H9 (cell line): ENCODE measurements around the gene DMWD. TPM values are rescaled to one million over a fixed set of nuclear protein-coding genes. Genes with fewer than 3 reads are reported as not detected.

Experiments
- DNase-seq: peaks from one replicate; pipeline ENCODE4 v3.0.0-alpha.2; 2017
- H2AFZ ChIP-seq: one replicate; pipeline ENCODE4 v1.6.1; 2013; ENCODE audit warnings: mild to moderate bottlenecking, low read length, control low read depth, moderate library complexity
- H2AK5ac ChIP-seq: 2 replicates; pipeline ENCODE4 v1.6.1; 2013; ENCODE audit warnings: low read length, control low read depth, mixed read lengths; ENCODE audit not compliant: insufficient read length
- H2BK120ac ChIP-seq: one replicate; pipeline ENCODE4 v1.6.1; 2013; ENCODE audit warnings: low read depth, mild to moderate bottlenecking, low read length, control low read depth, inconsistent platforms; ENCODE audit not compliant: poor library complexity, severe bottlenecking
- H2BK12ac ChIP-seq: 2 replicates; pipeline ENCODE4 v1.6.1; 2013; ENCODE audit warnings: low read length, control low read depth, mixed read lengths, low read depth; ENCODE audit not compliant: insufficient read length
- H2BK15ac ChIP-seq: 2 replicates; pipeline ENCODE4 v1.6.1; 2013; ENCODE audit warnings: low read depth, low read length, control low read depth
- H2BK20ac ChIP-seq: one replicate; pipeline ENCODE4 v1.6.1; 2013; ENCODE audit warnings: low read depth, mild to moderate bottlenecking, low read length, control low read depth, inconsistent platforms; ENCODE audit not compliant: poor library complexity, severe bottlenecking
- H2BK5ac ChIP-seq: 2 replicates; pipeline ENCODE4 v1.6.1; 2013; ENCODE audit warnings: low read length, control low read depth, mixed read lengths; ENCODE audit not compliant: insufficient read length
- H3K14ac ChIP-seq: 2 replicates; pipeline ENCODE4 v1.6.1; 2013; ENCODE audit warnings: low read length, control low read depth; ENCODE audit not compliant: insufficient read depth
- H3K18ac ChIP-seq: 2 replicates; pipeline ENCODE4 v1.6.1; 2013; ENCODE audit warnings: low read depth, mild to moderate bottlenecking, mixed read lengths, low read length, control low read depth; ENCODE audit not compliant: insufficient read length
- H3K23ac ChIP-seq: 2 replicates; pipeline ENCODE4 v1.6.1; 2013; ENCODE audit warnings: low read length, control low read depth, mixed read lengths, low read depth; ENCODE audit not compliant: insufficient read length
- H3K23me2 ChIP-seq: 2 replicates; pipeline ENCODE4 v1.6.1; 2013; ENCODE audit warnings: low read depth, mild to moderate bottlenecking, mixed read lengths, low read length, control low read depth; ENCODE audit not compliant: insufficient read length, poor library complexity, severe bottlenecking
- H3K27ac ChIP-seq: 2 replicates; pipeline ENCODE4 v1.5.1; 2013; ENCODE audit warnings: low read length, control low read depth, mixed read lengths, low read depth; ENCODE audit not compliant: insufficient read length
- H3K27me3 ChIP-seq: 2 replicates; pipeline ENCODE4 v1.6.1; 2013; ENCODE audit warnings: low read length, control low read depth, inconsistent platforms; ENCODE audit not compliant: insufficient read depth
- H3K4ac ChIP-seq: 2 replicates; pipeline ENCODE4 v1.6.1; 2013; ENCODE audit warnings: low read depth, mild to moderate bottlenecking, control low read depth, inconsistent platforms, low read length, moderate library complexity
- H3K4me1 ChIP-seq: 2 replicates; pipeline ENCODE4 v1.6.1; 2013; ENCODE audit warnings: low read length, control low read depth, inconsistent platforms; ENCODE audit not compliant: insufficient read depth
- H3K4me2 ChIP-seq: 2 replicates; pipeline ENCODE4 v1.6.1; 2013; ENCODE audit warnings: low read length, control low read depth, mixed read lengths; ENCODE audit not compliant: insufficient read length, insufficient read depth
- H3K56ac ChIP-seq: 2 replicates; pipeline ENCODE4 v1.6.1; 2013; ENCODE audit warnings: low read depth, mild to moderate bottlenecking, mixed read lengths, low read length, control low read depth; ENCODE audit not compliant: insufficient read length
- H3K79me1 ChIP-seq: 2 replicates; pipeline ENCODE4 v1.6.1; 2013; ENCODE audit warnings: low read depth, mild to moderate bottlenecking, moderate library complexity, low read length, control low read depth, inconsistent platforms; ENCODE audit not compliant: insufficient read depth, poor library complexity, severe bottlenecking
- H3K79me2 ChIP-seq: 2 replicates; pipeline ENCODE4 v1.6.1; 2013; ENCODE audit warnings: low read length, control low read depth, inconsistent platforms; ENCODE audit not compliant: insufficient read depth
- H3K9ac ChIP-seq: 2 replicates; pipeline ENCODE4 v1.6.1; 2013; ENCODE audit warnings: low read length, control low read depth, mixed read lengths; ENCODE audit not compliant: insufficient read length; ENCODE audit errors: extremely low read depth
- H3K9me3 ChIP-seq: one replicate; pipeline ENCODE4 v1.6.1; 2013; ENCODE audit warnings: low read depth, low read length, inconsistent platforms; ENCODE audit not compliant: control insufficient read depth
- H3T11ph ChIP-seq: one replicate; pipeline ENCODE4 v1.6.1; 2013; ENCODE audit warnings: mild to moderate bottlenecking, low read length, control low read depth, inconsistent platforms
- H4K20me1 ChIP-seq: one replicate; pipeline ENCODE4 v1.6.1; 2013; ENCODE audit not compliant: control insufficient read depth, insufficient read length, insufficient read depth
- H4K5ac ChIP-seq: 2 replicates; pipeline ENCODE4 v1.6.1; 2013; ENCODE audit warnings: low read depth, mild to moderate bottlenecking, mixed read lengths, low read length, control low read depth; ENCODE audit not compliant: insufficient read length
- H4K8ac ChIP-seq: replicated peaks from 2 replicates; pipeline ENCODE4 v1.6.1; 2013; ENCODE audit warnings: low read length, control low read depth, mixed read lengths, low read depth; ENCODE audit not compliant: insufficient read length
- H4K91ac ChIP-seq: 2 replicates; pipeline ENCODE4 v1.6.1; 2013; ENCODE audit warnings: low read depth, mild to moderate bottlenecking, moderate library complexity, mixed read lengths, low read length, control low read depth; ENCODE audit not compliant: insufficient read length
- H3K27ac Mint-ChIP-seq, 3 experiments: 2 replicates in 2 of 3; 3 replicates in 1 of 3; pipeline ENCODE4 v1.8.0; 2020 to 2021; ENCODE audit warnings: mixed read lengths in 3 of 3, mild to moderate bottlenecking in 1 of 3, moderate library complexity in 1 of 3
- H3K27me3 Mint-ChIP-seq: 2 replicates; pipeline ENCODE4 v1.8.0; 2021; ENCODE audit warnings: low read depth, mild to moderate bottlenecking, moderate library complexity, mixed read lengths
- H3K36me3 Mint-ChIP-seq, 3 experiments: 2 replicates in 2 of 3; 3 replicates in 1 of 3; pipeline ENCODE4 v1.8.0; 2020 to 2021; ENCODE audit warnings: low read depth in 3 of 3, mixed read lengths in 3 of 3; ENCODE audit not compliant: insufficient read depth in 1 of 3
- H3K4me1 Mint-ChIP-seq, 2 experiments: 2 replicates each; pipeline ENCODE4 v1.8.0; 2020; ENCODE audit warnings: mixed read lengths in 2 of 2
- H3K4me3 Mint-ChIP-seq, 2 experiments: 2 replicates in 1 of 2; 3 replicates in 1 of 2; pipeline ENCODE4 v1.8.0; 2020 to 2021; ENCODE audit warnings: mild to moderate bottlenecking in 2 of 2, mixed read lengths in 2 of 2, moderate library complexity in 1 of 2
- H3K9me3 Mint-ChIP-seq, 2 experiments: 2 replicates in 1 of 2; 3 replicates in 1 of 2; pipeline ENCODE4 v1.8.0; 2020; ENCODE audit warnings: mild to moderate bottlenecking in 2 of 2, mixed read lengths in 2 of 2, moderate library complexity in 1 of 2
- WGBS: extraction: QIAGEN DNeasy Blood & Tissue Kit; methylation state at CpG from one replicate; pipeline ENCODE4 v1.1.7; 2013; ENCODE audit warnings: missing lambda C conversion rate, low lambda C conversion rate, mixed read lengths; ENCODE audit not compliant: insufficient read length; ENCODE audit errors: extremely low coverage; 5-methylcytosine and 5-hydroxymethylcytosine counted together
- total RNA-seq: library from RNA; stranded (reverse); gene quantifications from 2 replicates; pipeline ENCODE4 v1.2.1, GENCODE V29; 2021
- TF ChIP-seq, protein P1 (sequence below): fragments of 200-600 bp; sonication (generic); conservative IDR thresholded peaks from 3 replicates; pipeline ENCODE4 v1.8.0; 2021; ENCODE audit warnings: antibody characterized with exemption, mild to moderate bottlenecking

DMWD gene
- total RNA-seq, 1 experiment from 2014 or later: 75.1 TPM

DNA sequence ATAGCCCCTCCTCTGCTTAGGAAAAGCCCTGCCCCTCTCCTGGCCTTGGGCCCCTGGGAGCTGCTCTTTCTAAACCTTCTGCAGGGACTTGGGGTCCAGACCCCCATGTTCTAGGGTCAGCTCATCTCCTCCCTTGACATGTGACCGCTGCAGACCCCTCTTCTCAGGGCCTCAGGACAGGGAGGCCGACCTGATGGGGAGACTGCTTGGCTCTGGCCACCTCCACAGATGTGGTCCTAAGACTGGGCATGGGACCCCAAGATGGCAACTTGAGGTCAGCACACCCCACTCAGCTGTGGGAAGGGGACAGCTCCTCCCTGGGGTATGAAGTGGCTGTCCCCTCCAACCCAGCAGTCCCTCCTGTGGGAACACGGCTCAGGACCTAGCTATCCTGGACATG is 19.7 kb downstream of the DMWD start:
- Mint-ChIP-seq H3K27ac (no peak overlapping the region), H3K4me1 (peaks cover 7 to 13% of the 10 kb centered on the region in 2 experiments)
- no peak overlapping the region for H2BK12ac ChIP-seq

More for the DNA sequence above, 19.7 kb downstream of the DMWD start:
- DNase-seq: no peak
- Histone ChIP-seq H2BK120ac (no peak overlapping the region), H4K8ac (no peak overlapping the region), H4K91ac (no peak overlapping the region), H3K79me1 (no peaks in the 10 kb centered on the region), H3K27me3 (no peaks in the 10 kb centered on the region), H3K4me2 (no peak overlapping the region), H3T11ph (no peak overlapping the region), H4K5ac (no peak overlapping the region), H3K56ac (no peak overlapping the region), H3K4ac (no peak overlapping the region), H2AK5ac (no peak overlapping the region), H3K4me1 (no peaks in the 10 kb centered on the region), H4K20me1 (no peaks in the 10 kb centered on the region), H3K18ac (no peak overlapping the region), H3K9ac (no peak overlapping the region), H3K27ac (no peak overlapping the region), H3K23me2 (peaks cover 9% of the 10 kb centered on the region), H3K23ac (no peak overlapping the region), H3K14ac (no peak overlapping the region), H2BK5ac (no peak overlapping the region), H2BK15ac (no peak overlapping the region), H3K9me3 (no peaks in the 10 kb centered on the region), H3K79me2 (no peaks in the 10 kb centered on the region), H2BK20ac (no peak overlapping the region), H2AFZ (no peak overlapping the region)
- Mint-ChIP-seq H3K9me3 (no peaks in the 10 kb centered on the region; a peak in 1 of 5 replicates), H3K36me3 (peaks cover 13 to 41% (median 31%) of the 10 kb centered on the region in 3 experiments), H3K4me3 (peak overlapping the region in 1 of 2 experiments; percentile 42; a peak in 2 of 5 replicates), H3K27me3 (peaks cover 3% of the 10 kb centered on the region)
- TF ChIP-seq, protein P1, sequence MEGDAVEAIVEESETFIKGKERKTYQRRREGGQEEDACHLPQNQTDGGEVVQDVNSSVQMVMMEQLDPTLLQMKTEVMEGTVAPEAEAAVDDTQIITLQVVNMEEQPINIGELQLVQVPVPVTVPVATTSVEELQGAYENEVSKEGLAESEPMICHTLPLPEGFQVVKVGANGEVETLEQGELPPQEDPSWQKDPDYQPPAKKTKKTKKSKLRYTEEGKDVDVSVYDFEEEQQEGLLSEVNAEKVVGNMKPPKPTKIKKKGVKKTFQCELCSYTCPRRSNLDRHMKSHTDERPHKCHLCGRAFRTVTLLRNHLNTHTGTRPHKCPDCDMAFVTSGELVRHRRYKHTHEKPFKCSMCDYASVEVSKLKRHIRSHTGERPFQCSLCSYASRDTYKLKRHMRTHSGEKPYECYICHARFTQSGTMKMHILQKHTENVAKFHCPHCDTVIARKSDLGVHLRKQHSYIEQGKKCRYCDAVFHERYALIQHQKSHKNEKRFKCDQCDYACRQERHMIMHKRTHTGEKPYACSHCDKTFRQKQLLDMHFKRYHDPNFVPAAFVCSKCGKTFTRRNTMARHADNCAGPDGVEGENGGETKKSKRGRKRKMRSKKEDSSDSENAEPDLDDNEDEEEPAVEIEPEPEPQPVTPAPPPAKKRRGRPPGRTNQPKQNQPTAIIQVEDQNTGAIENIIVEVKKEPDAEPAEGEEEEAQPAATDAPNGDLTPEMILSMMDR: no peak
- WGBS: no CpG with 5 or more reads among the region's 3 CpGs
